ENCODE results near the gene HCN3.

The HCN3 gene

GRCh38 chr1:155253797-155254196 lies 23.5 kb upstream of the HCN3 start (continued):
- TF ChIP-seq CSRNP3 (CRISPR knock-in tag; IDR thresholded peaks at IDR 0.05) (no peak), PATZ1 (CRISPR knock-in tag; IDR thresholded peaks at IDR 0.05; ENCODE audit: borderline replicate concordance) (no peak), OSR1 (CRISPR knock-in tag; IDR thresholded peaks at IDR 0.05) (no peak), GLIS3 (CRISPR knock-in tag; IDR thresholded peaks at IDR 0.05) (no peak), ZNF565 (CRISPR knock-in tag; conservative IDR thresholded peaks at IDR 0.05; ENCODE audit: low read depth) (no peak), BACH2 (CRISPR knock-in tag; IDR thresholded peaks at IDR 0.05; ENCODE audit: borderline replicate concordance) (no peak)

GRCh38 chr1:155254228-155254713 lies 23.0 kb upstream of the HCN3 start:
- no peak for TF ChIP-seq RARB (CRISPR knock-in tag; IDR thresholded peaks at IDR 0.05)
- no peak for TF ChIP-seq ZFP30 (CRISPR knock-in tag; IDR thresholded peaks at IDR 0.05)
- TF ChIP-seq PATZ1 (CRISPR knock-in tag; IDR thresholded peaks at IDR 0.05; ENCODE audit: borderline replicate concordance) = no peak
- TF ChIP-seq ZFP3 (CRISPR knock-in tag; IDR thresholded peaks at IDR 0.05) = no peak
- no peak for TF ChIP-seq CSDC2 (CRISPR knock-in tag; IDR thresholded peaks at IDR 0.05)
- TF ChIP-seq BACH2 (CRISPR knock-in tag; IDR thresholded peaks at IDR 0.05; ENCODE audit: borderline replicate concordance) = no peak
- TF ChIP-seq TOX (CRISPR knock-in tag; IDR thresholded peaks at IDR 0.05; ENCODE audit: borderline replicate concordance) = no peak
- no peak for TF ChIP-seq SNAI2 (CRISPR knock-in tag; IDR thresholded peaks at IDR 0.05)
- no peak for TF ChIP-seq CSRNP3 (CRISPR knock-in tag; IDR thresholded peaks at IDR 0.05)
- TF ChIP-seq ESRRG (CRISPR knock-in tag; IDR thresholded peaks at IDR 0.05) = no peak
- ATAC-seq = peak; percentile 2

- ATAC-seq = peak; percentile 40
These were observed 22.5 kb upstream of the HCN3 start for GRCh38 chr1:155254714-155255242.

More at GRCh38 chr1:155254714-155255242, 22.5 kb upstream of the HCN3 start:
- TF ChIP-seq BACH2 (CRISPR knock-in tag; IDR thresholded peaks at IDR 0.05; ENCODE audit: borderline replicate concordance) (no peak), TOX (CRISPR knock-in tag; IDR thresholded peaks at IDR 0.05; ENCODE audit: borderline replicate concordance) (no peak), ZFP30 (CRISPR knock-in tag; IDR thresholded peaks at IDR 0.05) (no peak), CSRNP3 (CRISPR knock-in tag; IDR thresholded peaks at IDR 0.05) (no peak), ZNF565 (CRISPR knock-in tag; conservative IDR thresholded peaks at IDR 0.05; ENCODE audit: low read depth) (no peak), ZNF8 (CRISPR knock-in tag; IDR thresholded peaks at IDR 0.05) (no peak), PPARA (CRISPR knock-in tag; IDR thresholded peaks at IDR 0.05; ENCODE audit: borderline replicate concordance) (no peak), ARNTL (CRISPR knock-in tag; IDR thresholded peaks at IDR 0.05; ENCODE audit: borderline replicate concordance, low read depth) (no peak), POU6F1 (CRISPR knock-in tag; IDR thresholded peaks at IDR 0.05; ENCODE audit: borderline replicate concordance, low read depth) (no peak), RARB (CRISPR knock-in tag; IDR thresholded peaks at IDR 0.05) (no peak), ZFP3 (CRISPR knock-in tag; IDR thresholded peaks at IDR 0.05) (no peak), PATZ1 (CRISPR knock-in tag; IDR thresholded peaks at IDR 0.05; ENCODE audit: borderline replicate concordance) (no peak)

Data from SK-N-SH treated with all-trans-retinoic acid at 6 μM for 48 hours (cell line).